GM19043 (cell line): Measurements from ENCODE around the gene RBPJ.

ENCODE experiments used
- ATAC-seq: cut with Tn5 transposase; IDR thresholded peaks from one replicate; pipeline ENCODE4 v1.9.1; 2021; ENCODE audit warnings: low read depth; ENCODE audit not compliant: unreplicated experiment

Gene RBPJ

DNA sequence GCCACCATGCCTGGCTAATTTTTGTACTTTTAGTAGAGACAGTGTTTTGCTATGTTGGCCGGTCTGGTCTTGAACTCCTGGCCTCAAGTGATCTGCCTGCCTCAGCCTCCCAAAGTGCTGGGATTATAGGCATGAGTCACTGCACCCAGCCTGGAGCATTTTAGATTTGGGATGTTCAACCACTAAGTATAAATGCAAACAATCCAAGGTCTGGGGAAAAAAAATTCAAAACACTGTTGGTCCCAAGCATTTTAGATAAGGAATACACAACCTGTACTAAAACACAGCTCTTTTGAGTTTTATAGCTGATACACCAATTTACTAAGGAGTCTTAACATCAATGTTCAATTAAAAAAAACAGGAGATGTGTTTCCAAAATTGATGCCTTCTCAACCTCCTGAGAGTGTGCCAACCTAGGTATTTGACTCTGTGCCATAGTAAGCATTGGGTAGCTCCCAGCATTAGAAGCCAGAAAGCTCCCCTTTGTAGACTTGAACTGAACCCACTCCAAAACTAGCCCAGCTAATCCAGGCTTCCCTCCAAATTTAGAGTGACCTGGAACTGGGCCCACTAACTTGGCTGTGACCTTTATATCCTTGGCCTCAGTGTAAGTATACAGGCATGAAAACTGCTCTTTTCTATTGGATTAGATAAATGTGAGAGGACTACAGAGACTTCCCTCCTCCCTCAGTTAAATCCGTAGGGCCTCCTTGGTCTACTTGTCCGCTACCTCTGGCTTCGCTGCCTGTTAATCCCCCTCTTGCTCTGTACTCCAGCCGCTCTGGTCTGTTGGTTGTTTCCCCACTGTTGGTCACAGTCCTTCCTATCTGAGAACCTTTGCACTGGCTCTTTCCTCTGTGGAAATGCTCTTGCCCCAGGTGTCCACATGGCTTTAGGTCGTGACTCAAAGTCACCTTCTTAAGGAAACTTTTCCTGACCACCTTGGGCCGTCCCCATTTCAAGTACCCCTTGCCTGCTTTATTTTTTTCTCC lies 91.9 kb downstream of the RBPJ start:
- no peak for ATAC-seq

DNA sequence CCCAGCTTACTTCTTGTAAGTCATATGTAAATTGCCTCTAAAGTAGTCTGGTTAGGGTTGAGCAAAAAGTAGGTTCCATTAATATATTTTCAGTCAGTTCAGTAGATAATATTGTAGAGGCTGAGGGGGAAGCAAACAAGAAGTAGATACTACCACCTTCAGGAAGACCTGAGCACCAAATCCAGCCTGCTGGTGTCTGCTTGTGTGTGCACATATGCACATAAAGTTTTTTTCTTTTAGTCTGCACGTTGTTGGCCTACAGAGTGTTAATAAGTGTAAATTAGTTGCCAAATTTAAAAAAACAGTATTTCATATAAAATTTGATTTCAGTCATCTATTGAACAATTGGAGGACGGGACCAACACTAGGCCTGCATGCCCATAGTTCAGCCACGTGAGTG lies 92.8 kb downstream of the RBPJ start:
- no peak for ATAC-seq

DNA sequence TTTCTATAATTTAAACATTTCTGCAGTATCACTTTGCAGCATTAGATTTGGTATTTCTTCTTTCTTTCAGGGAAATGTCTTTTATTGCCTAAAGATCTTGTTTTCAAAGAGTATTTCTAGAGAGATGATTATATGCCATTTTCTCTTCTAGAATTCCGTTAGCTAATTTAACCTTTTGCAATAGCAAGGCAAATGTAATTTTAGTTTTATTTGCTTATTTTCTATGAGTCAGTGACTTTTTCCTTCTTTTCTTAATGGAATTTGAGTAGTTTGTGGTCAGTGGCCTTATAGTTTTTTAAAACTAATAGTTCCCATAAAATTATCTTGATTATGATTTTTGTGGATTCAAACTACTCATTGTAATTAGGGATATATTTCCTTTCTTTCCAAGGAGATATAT lies 97.3 kb downstream of the RBPJ start:
- no peak for ATAC-seq

DNA sequence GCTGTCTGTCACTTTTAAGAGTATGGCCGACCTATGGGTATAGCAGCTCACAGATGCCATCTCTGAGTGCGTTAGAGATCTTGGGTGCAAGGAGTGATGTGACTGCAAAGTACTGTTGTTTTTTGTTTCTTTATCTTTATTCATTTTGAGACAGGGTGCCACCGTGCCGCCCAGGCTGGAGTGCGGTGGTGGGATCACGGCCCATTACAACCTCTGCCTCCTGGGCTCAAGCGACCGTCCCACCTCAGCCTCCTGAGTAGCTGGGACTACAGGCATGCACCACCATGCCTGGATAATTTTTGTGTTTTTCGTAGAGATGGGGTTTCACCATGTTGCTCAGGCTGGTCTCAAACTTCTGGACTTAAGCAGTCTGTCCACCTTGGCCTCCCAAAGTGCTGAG lies 98.0 kb downstream of the RBPJ start:
- no peak for ATAC-seq

DNA sequence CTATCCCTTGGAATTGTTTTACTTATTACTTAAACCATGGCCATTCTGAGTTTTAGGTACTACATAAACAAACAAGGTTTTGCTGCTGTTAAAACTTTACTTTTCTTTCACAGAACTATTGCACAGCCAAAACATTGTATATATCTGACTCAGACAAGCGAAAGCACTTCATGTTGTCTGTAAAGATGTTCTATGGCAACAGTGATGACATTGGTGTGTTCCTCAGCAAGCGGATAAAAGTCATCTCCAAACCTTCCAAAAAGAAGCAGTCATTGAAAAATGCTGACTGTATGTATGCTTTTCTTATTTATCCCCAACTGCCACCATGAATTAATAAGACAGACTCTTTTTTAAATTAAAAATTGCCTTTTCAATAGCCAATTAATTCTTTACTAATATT lies 99.6 kb downstream of the RBPJ start:
- ATAC-seq, result no peak

DNA sequence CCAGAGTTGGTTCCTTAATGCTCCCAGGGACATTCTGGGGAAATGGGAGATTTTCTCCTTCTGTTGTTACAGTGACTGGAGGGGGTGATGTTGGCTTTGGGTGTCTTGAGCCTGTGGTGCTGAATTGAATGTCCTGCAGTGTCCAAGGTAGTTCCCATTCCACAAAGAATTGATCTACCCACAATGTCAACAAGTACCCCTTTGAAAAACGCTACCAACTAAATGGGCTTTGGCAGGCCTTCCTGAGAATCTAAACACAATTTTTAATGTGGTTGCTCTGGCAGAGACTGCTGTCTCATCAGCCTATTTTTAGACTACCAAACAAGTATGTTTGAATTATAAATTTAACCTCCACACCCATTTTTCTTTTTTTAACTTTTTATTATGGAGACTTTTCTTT lies 100.1 kb downstream of the RBPJ start:
- no peak for ATAC-seq

DNA sequence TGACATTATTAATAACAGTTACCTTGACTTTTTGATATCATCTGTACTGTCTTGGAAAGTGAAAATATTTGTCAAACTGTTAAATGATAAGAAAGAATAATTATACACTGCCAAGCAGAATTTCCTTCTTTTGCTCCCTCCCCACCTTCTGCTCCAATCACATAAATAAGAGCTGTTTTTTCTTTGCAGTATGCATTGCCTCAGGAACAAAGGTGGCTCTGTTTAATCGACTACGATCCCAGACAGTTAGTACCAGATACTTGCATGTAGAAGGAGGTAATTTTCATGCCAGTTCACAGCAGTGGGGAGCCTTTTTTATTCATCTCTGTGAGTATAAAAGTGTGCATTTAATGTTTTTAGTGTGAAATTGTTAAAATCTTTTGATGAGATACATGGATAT lies 103.3 kb downstream of the RBPJ start:
- no peak for ATAC-seq

DNA sequence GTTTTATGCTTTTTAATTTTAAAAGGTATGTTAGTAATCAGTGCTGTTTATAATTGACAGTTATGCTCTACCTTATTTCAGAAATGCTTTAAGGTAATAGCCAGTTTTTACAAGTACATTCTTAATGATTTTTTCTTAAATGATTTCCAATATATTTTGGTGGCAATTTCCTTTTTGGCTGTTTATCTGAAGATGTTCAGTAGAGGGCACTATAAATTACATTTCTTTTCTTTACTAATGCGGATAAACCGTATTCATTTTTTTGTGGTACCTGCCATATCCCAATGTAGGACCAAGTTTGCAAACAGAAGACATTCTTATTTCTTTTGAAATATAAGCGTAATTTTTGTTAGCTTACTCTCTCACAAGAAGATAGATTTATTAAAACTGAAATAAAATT lies 104.0 kb downstream of the RBPJ start:
- ATAC-seq, result no peak

DNA sequence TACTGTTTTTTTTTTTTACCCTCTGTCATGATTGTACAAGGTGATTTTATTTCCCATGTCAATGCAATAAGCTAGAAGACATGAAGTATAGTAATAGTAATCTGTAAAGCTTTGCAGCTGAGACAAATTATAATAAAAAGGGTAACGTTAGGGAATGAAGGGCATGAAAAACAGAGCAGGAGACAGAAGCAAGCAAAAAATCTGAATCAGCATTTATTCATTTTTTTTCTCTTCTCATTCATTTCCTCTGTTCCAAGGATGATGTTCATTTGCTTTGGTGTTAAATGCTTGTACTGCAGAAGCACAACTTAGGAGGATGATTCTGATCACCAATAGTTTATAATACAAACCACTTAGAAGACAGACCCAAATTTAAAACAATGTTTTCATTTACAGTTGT lies 105.1 kb downstream of the RBPJ start:
- no peak for ATAC-seq

DNA sequence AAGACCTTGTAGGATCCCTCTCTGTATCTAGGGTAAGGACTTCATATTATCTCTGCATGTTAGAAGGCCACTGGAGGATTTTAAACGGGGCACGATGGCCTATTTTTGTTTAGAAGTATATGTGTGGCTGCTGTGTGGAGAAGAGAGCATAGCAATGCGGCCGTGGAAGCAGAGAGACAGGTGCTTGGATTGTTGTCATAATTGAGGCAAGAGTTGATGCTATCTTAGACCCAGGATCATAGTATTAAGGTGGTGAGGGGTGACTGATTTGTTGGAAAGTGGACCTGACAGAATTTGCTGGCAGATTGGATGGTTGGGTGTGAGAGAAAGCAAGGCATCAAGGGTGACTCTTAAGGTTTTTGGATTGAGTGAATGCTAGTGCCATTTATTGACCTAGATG lies 106.1 kb downstream of the RBPJ start:
- ATAC-seq, result no peak

DNA sequence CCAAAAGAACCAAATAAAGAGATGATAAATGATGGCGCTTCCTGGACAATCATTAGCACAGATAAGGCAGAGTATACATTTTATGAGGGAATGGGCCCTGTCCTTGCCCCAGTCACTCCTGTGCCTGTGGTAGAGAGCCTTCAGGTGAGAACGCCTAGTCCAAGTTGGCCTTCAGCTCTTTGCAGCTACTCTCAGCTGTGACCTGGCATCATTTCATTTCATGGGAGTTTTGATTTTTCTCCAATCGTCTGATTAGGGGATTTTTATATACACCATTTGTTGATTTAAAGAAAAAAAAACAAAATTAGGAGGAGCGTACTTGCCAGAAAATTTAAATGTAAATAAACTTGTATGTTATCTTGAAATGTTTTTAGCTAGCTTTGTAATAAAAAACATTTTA lies 109.1 kb downstream of the RBPJ start:
- no peak for ATAC-seq

DNA sequence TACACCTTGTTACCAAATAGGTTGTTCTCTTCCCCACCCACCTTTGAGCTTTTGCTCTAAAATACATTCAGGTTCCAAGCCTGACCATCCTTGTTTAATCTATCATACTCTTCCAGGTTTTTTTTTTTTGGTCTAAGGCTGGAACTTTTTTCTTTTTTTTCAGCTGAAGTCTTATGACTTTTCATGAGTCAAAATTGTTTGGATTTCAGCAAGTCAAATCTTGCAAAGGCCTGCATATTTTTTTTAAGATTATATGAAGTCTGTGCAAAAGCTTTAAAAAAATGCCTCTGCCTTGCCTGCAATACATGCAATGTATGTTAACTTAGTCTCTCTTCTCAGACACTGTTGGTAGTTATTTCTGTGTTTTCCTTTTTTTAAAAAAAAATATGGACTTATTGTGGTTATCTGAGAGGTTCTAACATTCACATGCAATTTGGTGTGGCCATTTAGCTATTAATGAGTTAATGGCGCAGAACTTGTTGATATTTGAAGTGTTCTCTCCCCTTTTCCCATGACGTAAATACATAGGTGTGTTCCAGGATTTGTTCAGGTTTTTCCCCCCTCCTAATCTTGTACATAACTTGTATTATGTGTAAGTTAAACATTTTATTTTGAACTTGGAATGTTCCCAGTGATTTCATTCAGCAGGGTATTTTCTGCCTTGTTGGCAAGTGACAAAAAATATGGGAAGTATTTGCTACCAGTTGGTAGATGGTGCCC lies 110.8 kb downstream of the RBPJ start:
- ATAC-seq, result no peak

DNA sequence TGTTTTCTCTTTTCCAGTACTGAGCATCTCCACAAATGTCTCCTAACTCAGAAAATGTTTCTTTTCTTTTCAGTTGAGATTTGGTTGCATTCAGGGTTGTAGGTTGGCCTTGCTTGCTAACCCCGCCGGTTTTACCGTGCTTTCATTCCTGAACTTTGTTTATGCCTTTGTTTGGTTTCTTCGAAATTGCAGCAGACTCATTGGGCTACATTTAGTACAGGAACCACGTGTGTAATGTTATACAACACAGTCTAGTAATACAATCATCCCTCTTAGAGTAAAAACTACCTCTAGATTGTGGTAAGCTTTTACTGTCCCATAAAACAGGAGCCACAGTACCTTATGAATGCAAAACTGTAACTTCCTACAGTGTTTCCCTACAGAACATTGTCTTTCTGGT lies 111.6 kb downstream of the RBPJ start:
- no peak for ATAC-seq

DNA sequence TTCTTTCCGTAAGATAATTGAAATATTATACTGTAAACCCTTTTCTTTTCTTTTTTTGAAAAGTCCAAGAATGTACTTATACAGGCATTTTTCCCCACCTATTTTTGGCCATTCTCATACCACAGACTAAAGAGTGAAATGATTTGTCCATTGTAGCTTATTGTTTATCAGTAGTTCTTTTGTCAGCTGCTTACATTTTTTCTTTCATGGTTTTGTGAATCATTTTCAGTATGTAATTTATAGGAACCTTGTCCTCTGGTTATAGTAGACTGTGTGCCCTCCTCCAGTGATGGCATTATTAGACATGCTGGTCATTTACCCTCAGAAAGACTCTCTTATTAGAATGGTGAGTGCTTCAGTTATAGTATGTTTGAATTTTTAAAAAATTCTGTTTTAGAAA lies 112.7 kb downstream of the RBPJ start:
- ATAC-seq, result no peak

DNA sequence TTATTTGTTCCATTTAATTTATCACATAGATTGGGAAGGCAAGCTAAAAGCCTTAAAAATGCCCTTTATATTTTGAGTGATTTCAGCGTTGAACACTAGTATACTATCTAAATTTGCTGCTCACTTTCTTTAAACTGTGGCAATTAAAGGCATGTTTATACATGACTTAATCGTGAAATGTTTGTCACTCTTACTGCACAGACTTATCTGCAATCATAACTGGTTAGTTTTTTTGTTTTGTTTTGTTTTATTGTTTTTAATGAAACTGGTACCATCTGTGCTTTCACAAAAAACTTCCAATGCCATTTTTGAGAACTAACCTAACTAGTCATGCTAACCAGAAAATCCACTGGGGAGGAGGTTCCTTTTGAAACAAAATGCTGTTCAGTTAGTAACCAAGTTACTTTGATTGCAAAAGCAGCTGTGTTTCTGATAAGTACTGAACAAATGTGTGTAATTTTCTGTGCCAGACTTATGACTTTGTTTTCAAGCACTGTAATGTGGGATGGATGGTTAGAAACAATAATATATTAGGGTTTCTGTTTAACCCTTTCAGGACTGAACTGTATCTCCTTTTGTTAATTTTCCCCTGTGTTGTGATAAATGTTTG lies 113.3 kb downstream of the RBPJ start:
- ATAC-seq, result no peak

DNA sequence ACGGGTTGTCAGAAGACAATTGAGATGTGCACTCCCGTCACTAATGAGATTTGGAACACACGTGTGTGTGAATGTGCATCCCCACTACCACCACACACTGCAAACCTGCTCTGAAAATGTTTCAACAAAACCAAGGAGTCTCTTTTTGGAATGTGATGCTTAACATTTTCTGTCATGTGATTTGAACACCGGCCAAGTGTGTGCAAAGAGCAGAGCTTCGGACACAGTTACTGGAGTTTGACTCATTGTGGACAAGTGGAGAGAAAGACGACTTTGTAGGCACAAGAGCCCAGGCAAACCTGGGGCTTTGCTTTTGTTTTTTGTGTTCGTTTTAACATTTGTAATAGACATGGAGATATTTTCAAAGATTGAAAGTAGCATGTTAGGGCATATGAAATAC lies 120.3 kb downstream of the RBPJ start:
- no peak for ATAC-seq

DNA sequence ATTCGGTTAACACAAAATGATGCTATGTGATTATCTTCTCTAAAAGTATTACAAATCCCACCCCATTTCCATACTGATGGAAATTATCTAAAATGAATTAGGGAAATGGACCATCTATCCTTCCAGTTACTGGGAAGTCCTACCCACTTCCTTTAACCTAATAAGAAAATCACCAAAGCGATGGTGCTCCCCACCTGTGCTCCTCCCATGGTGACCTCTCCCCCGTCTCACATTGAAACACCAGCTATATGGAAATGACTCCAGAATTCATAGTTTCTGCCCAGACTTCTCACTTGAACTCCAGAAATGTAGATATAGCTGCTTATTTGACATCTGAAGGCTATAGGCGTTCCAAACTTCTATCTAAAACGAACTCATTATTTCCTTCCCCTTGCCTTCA lies 121.0 kb downstream of the RBPJ start:
- no peak for ATAC-seq

DNA sequence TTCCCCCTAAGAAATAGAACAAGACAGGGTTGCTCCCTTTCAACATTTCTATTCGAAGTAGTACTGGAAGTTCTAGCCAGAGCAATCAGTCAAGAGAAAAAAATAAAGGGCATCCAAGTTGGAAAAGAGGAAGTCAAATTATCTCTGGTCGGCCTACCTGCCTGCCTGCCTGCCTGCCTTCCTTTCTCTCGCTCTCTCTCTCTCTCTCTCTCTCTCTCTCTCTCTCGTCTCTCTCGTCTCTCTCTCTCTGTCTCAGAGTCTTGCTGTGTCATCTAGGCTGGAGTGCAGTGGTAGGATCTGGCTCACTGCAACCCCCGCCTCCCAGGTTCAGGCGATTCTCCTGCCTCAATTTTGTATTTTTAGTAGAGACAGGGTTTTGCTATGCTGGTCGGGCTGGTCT lies 126.6 kb downstream of the RBPJ start:
- ATAC-seq, result no peak

DNA sequence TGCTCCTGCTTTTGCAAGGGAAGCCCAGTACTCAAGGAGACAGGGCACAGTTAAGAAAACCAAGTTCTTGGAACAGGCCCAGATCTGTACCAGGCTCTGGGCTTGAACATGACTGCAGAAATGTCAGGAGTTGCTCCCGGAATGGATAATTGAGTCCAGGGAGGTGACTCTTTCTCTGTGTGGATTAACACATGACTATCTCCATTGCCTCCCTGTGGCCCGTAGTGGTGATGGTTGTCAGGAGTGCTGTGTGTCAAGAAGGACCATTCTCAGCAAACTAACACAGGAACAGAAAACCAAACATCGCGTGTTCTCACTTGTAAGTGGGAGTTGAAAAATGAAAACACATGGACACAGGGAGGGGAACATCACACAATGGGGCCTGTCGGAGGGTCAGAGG lies 129.6 kb downstream of the RBPJ start:
- ATAC-seq, result no peak

DNA sequence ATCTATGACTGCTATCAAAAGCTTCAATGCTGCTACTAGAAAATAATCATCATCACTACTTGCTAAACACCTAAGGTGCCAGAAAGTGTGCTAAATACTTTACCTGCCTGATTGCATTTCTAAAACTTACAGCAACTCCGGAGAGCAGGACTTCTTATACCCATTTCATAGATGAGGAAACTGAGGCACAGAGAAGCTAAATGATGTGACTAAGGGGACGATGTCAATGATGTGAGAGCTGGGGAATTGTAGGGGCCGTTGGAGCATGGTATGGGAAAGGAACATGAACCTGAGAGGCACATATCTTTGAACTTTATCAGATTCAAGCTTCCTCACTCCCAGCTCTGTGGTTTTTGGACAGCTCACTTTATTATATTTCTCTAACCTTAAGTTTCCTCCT lies 130.8 kb downstream of the RBPJ start:
- ATAC-seq, result no peak
